GM21526 (cell line): Measurements from ENCODE around the gene A4GALT.

Experiments used
- ATAC-seq: cut with Tn5 transposase; IDR thresholded peaks from one replicate; pipeline ENCODE4 v1.9.1; 2021; ENCODE audit warnings: moderate library complexity; ENCODE audit not compliant: unreplicated experiment, low FRiP score

The A4GALT gene

DNA sequence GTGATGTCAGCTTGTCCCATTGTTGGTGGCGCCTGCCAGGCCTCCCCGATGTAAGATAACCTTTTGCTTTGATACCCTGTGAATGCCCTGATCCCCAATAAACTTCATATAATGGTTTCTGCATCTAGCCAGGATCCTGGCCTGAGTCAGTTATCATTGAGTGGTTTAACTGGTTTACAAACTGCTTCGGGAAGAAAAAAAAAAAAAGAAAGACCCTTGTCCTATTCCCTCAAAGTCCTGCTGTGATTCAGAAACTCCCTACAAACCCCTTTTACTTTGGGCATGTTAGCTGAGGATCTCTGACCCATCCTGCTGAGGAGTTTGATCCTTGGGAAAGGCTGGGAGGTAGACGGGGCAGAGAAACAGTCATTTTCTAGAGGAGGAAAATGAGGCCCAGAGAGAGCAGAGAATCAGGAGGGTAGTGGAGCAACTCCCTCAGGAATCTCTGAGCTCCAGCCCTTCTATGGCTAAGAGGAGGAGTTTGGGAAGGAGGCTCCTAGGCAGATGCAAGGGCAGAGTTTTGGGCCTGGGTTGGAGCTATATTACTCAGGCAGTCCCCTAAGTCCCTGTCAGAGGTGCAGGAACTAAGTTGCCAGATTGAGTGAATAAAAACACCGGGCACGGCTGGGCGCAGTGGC lies 66.1 kb downstream of the A4GALT start:
- ATAC-seq = no peak

DNA sequence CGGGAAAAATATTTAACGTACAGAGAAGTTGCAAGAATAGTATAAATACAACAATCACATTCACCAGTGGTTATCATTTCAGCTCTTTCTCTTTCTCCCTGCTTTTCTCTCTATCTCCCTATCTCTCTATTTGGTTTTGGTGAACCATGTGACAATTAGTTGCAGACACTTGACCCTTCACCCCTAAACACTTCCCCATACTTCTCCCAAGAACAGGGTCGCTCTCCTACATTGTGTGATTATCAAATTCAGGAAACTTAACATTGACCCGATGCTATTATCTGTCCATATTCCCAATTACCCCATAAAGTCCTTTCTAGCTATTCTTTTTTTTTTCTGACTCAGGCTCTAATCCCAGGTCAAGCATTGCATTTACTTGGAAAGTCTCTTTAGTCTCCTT lies 66.7 kb downstream of the A4GALT start:
- ATAC-seq = no peak

GRCh38 chr22:42651134-42651533 lies 69.5 kb downstream of the A4GALT start:
- ATAC-seq = no peak

- ATAC-seq = no peak
These were observed 71.2 kb downstream of the A4GALT start, which contains the start of gene CYB5R3 for GRCh38 chr22:42649246-42650099. Gene CYB5R3 (minus strand): TSS chr22:42649392. CDS start chr22:42649315, 77 bp downstream.

DNA sequence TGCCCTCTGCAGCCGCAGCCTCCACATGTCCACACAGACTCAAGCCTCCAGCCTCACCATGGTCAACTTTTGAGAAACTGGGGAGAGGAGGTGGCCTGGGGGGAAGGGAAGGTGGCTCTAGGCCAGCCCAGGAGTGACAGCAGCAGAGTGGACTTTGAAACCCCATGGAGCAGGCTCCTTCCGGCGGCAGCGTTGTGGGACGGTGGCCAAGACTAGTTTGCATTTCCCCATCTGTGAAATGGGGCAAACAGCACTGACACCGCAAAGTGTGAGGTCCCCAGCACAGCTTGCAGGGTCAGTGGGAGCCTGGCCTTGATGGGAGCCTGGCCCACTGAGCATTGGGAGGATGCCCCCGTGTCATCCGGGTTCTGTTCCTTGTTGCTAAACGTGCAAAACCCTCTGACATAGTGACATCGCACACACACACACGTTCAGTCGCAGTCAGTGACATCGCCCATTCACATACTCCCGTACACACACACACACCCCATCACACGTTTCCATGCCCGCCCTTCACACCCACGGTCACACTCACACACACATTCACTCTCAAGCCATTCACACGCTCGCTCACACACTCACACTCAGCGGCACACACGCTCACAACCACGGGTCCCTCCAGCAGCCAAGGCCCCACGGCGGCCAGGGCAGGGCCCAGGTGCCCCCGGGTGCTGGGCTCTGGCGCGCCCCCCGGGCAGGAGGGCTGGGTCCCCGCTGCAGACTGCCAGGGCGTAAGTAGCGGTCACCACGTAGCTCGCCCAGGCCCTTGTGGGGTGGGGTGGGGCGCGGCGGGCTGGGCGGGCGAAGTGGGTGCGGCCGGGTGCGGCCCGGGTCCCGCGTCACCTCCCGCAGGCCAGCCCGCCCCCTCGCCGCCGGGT lies 72.1 kb downstream of the A4GALT start:
- ATAC-seq = no peak

GRCh38 chr22:42648017-42648367 lies 72.7 kb downstream of the A4GALT start:
- no peak for ATAC-seq

DNA sequence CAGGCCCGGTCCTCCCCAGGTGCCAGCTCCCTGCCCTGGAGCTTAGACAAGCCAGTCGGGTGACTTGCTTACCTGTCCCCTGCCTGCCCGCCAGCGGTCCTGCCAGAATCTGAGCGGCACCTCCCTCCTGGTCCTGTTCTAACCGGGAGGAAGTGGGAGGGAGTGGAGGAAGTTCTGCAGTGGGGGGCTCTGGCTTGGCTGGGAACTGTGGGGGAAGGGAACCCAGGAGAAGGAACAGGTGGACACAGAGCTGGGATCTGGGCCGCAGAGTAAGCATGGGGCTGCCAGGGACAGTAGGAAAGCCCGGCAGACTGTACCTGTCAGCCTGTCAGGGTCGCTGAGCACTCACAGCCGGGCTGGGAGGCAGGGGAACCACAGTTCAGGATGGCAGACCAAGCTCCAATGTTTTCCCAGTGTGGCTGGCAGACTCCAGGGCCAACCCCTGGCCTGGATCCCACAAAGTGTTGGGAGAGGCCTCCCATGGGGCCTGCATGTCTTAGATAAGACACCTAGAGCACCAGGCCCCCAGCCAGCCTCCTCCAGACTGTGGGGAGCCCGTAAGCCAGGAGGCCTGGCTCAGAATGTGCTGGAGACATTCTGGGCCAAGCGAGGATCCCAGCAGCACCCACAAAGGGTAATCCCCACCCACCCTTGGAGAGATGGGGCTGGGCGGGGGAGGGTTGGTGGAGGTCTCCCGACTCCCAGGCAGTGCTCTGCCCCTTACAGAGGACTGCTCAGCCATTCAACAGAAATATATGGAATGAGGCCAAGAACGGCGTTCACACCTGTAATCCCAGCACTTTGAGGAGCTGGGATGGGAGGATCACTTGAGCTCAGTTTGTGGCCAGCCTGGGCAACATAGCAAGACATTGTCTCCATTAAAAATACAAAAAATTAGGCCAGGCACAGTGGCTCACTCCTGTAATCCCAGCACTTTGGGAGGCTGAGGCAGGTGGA lies 73.8 kb downstream of the A4GALT start:
- ATAC-seq = no peak

- ATAC-seq = no peak
These were observed 74.6 kb downstream of the A4GALT start for GRCh38 chr22:42645938-42646568.

- ATAC-seq = no peak
These were observed 75.2 kb downstream of the A4GALT start for GRCh38 chr22:42645341-42645937.

DNA sequence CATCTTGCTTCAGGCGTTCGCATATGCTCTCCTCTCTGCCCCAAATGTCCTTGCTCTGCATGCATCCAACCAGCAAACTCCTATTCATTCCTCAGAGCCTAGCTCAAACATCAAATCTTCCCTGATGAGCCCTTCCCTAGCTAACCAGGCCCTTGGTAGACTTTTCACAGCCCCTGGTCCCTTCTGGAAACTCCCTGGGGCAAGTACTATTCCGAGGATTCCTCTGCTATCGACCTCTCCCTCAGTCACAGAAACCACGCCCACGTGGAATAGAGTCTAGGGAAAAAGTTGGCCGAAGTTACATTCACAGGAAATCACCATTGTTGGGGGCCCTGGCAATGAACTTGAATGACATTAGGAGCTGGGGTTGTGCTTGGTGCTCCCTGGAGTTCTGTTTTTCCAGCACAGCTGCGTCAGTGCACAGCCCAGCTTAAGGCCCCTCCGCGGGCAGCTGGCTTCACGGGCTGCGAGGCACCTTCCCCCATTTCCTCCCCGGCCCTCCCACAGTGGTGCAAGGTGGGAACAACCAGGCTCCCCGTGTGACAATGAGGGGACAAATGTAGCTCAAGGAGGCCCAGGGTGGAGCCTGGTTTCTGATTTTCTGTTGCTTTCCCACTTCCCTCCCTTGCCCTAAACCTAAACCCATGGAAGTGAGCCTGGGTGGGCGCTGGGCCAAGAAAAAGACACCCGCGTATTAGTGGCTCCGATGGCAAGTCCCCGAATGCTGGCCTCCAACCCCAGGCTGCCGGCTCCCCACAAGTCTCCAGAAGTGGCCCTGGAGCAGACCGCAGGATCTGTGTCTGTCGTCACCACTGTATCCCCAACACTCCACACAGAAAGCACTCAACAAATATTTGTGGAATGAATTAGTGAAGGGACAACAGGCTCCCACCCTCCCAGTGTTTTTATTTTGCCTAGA lies 76.0 kb downstream of the A4GALT start:
- ATAC-seq = no peak

DNA sequence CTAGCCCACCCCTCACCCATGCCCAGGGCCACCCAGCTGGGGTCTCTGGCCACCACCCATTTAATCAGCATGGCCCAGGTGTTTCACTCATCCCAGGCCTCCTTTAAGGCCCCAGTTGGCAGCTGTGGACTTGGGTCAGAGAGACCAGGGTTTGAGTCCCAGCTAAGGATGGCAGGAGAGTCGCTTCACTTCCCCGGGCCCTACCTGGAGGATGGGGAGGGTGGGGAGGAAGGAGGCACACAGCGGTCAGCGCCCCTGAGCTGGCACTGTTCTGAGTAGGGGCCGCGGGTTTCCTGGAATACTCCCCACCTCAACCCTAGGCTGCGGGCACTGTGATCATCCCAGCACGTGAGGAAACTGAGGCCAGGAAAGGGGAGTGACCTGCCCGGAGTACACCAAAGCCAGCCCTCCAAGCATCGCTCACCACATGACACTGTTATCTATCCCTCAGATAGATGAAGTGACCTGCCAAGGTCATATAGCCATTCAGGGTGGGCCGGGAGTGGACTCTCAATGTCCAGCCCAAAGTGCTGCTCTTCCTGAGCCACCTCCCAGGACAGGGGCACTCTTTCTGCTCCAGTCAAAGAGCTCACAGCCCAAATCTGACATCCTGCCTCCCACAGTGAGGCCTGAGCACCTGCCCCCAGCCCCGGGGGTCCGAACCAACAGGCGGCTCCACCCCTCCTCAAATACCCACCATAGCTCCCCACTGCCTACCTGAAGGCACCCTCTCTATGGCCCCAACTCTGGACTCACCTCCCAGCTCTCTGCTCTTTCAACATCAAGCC lies 76.8 kb downstream of the A4GALT start:
- no peak for ATAC-seq

DNA sequence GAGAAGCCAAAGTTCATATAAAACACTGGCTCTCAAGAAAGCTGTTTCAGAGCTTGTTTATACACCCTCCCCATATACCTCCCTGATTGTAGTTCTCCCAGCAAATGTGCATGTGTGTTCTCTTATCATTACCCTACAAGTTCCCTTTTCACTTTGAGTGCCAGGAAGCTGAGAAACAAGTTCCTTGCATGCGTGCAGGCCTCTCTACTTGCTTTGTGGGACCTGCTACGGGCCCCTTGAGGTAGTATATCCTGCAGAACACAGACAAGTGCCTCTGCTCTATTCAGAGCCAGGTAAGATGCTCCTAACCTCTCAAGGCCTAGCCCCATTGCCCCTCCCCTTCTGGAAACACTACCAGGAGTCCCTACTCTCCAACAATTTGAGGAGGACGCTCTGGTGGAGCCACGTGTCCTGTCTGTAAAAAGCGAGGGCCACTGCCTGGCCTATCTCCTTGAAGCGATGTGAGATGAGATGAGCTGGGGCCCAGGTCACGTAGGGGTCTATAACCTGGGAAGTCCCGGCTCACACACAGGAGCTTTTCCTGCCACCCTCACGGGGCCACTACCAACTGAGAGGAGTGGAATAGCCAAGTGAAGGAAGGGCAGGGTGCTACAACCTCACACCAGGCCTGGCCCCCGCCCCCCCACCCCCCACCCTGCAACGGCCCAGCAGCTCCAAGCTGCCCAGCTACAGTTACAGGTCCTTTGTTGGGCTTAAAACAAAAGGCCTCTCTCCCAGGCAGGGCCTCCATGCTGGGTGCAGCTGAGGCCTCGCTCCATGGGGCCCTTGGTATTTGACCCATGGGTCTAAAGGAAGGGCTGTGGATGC lies 77.7 kb downstream of the A4GALT start:
- ATAC-seq = no peak
